Trophoblast cell (in vitro differentiated cells and primary cell): Measurements from ENCODE around the gene SUMO2.
A peak's percentile ranks its signal among the peaks of the same experiment; 100 is the strongest.

Experiments used
- DNase-seq, 2 donors: peaks; one replicate each; pipeline ENCODE4 v3.0.0-alpha.2; 2016
- H2AFZ ChIP-seq: 2 replicates; pipeline ENCODE4 v1.6.1; 2013; ENCODE audit warnings: low read length, moderate library complexity, mild to moderate bottlenecking; ENCODE audit not compliant: insufficient read depth, poor library complexity
- H2AK5ac ChIP-seq: 2 replicates; pipeline ENCODE4 v1.6.1; 2013; ENCODE audit warnings: mild to moderate bottlenecking, low read length
- H2BK120ac ChIP-seq: 2 replicates; pipeline ENCODE4 v1.6.1; 2013; ENCODE audit warnings: low read length, mild to moderate bottlenecking, moderate library complexity; ENCODE audit not compliant: insufficient read depth, poor library complexity
- H2BK12ac ChIP-seq: 2 replicates; pipeline ENCODE4 v1.6.1; 2013; ENCODE audit warnings: mild to moderate bottlenecking, low read length, moderate library complexity
- H2BK5ac ChIP-seq: 2 replicates; pipeline ENCODE4 v1.6.1; 2013; ENCODE audit warnings: low read length, low read depth, moderate library complexity, mild to moderate bottlenecking; ENCODE audit not compliant: poor library complexity
- H3K14ac ChIP-seq: 2 replicates; pipeline ENCODE4 v1.6.1; 2013; ENCODE audit warnings: mild to moderate bottlenecking, low read length
- H3K18ac ChIP-seq: 2 replicates; pipeline ENCODE4 v1.6.1; 2013; ENCODE audit warnings: mild to moderate bottlenecking, low read length
- H3K23ac ChIP-seq: 2 replicates; pipeline ENCODE4 v1.6.1; 2013; ENCODE audit warnings: low read length
- H3K27ac ChIP-seq: 2 replicates; pipeline ENCODE4 v1.5.1; 2013; ENCODE audit warnings: low read depth, mild to moderate bottlenecking, inconsistent platforms, low read length, moderate library complexity
- H3K27me3 ChIP-seq: 2 replicates; pipeline ENCODE4 v1.6.1; 2013; ENCODE audit warnings: inconsistent platforms, mild to moderate bottlenecking, low read length, moderate library complexity; ENCODE audit not compliant: insufficient read depth
- H3K36me3 ChIP-seq, 2 experiments: 1 replicate in 1 of 2; 2 replicates in 1 of 2; pipeline ENCODE4 v1.6.1; 2013; ENCODE audit warnings: low read length in 2 of 2, mild to moderate bottlenecking in 2 of 2, moderate library complexity in 1 of 2; ENCODE audit not compliant: insufficient read depth in 2 of 2, control insufficient read depth in 1 of 2
- H3K4ac ChIP-seq: 2 replicates; pipeline ENCODE4 v1.6.1; 2013; ENCODE audit warnings: low read depth, mild to moderate bottlenecking, low read length, moderate library complexity
- H3K4me1 ChIP-seq, 2 experiments: 1 replicate in 1 of 2; 2 replicates in 1 of 2; pipeline ENCODE4 v1.6.1; 2013; ENCODE audit warnings: low read length in 2 of 2, mild to moderate bottlenecking in 2 of 2, moderate library complexity in 1 of 2; ENCODE audit not compliant: insufficient read depth in 2 of 2, control insufficient read depth in 1 of 2
- H3K4me2 ChIP-seq: 2 replicates; pipeline ENCODE4 v1.6.1; 2013; ENCODE audit warnings: inconsistent platforms, mild to moderate bottlenecking, low read length, moderate library complexity
- H3K4me3 ChIP-seq: 2 replicates; pipeline ENCODE4 v1.5.1; 2013; ENCODE audit warnings: mild to moderate bottlenecking, low read depth, low read length, inconsistent platforms
- H3K79me1 ChIP-seq: one replicate; pipeline ENCODE4 v1.6.1; 2013; ENCODE audit warnings: low read length
- H3K79me2 ChIP-seq: 2 replicates; pipeline ENCODE4 v1.6.1; 2013; ENCODE audit warnings: low read length, mild to moderate bottlenecking; ENCODE audit not compliant: control insufficient read depth, insufficient read depth, poor library complexity
- H3K9ac ChIP-seq: 2 replicates; pipeline ENCODE4 v1.6.1; 2013; ENCODE audit warnings: mild to moderate bottlenecking, low read length
- H3K9me3 ChIP-seq: 2 replicates; pipeline ENCODE4 v1.6.1; 2013; ENCODE audit warnings: low read depth, mild to moderate bottlenecking, control low read depth, inconsistent platforms, low read length; ENCODE audit not compliant: insufficient read depth
- H4K12ac ChIP-seq: 2 replicates; pipeline ENCODE4 v1.6.1; 2013; ENCODE audit warnings: low read depth, mild to moderate bottlenecking, low read length, moderate library complexity
- H4K8ac ChIP-seq: 2 replicates; pipeline ENCODE4 v1.6.1; 2013; ENCODE audit warnings: low read depth, mild to moderate bottlenecking, low read length, moderate library complexity
- H4K91ac ChIP-seq: one replicate; pipeline ENCODE4 v1.6.1; 2013; ENCODE audit warnings: low read depth, mild to moderate bottlenecking, low read length, moderate library complexity
- WGBS: extraction: QIAGEN DNeasy Blood & Tissue Kit; methylation state at CpG from one replicate; pipeline ENCODE4 v1.1.7; 2013; ENCODE audit warnings: missing lambda C conversion rate; ENCODE audit not compliant: insufficient read length, insufficient coverage; ENCODE audit errors: extremely low coverage; 5-methylcytosine and 5-hydroxymethylcytosine counted together

SUMO2 gene

DNA sequence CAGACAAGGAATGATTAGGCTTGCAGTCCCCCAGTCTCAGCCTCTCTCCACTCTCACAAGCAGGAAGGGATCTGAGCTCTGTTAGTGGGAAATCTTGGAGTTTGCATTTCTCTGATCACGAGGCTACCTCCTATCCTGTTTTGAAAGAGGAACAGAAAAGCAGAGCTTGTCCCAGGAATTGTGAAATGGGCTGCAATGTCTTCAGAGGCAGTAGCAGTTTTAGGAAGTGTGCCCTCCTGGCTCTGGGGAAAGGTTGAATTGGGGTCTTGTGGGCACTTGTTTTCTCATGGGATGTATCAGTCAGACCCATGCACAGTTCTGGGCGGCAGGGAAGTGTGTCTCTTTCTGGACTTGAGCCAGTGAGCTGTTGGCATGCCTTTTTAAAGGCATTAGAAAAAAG is 45.5 kb upstream of the SUMO2 start:
- no peaks in the 10 kb centered on the region for H3K4me1 ChIP-seq
- H4K91ac ChIP-seq, result no peak overlapping the region
- H3K79me1 ChIP-seq, result no peaks in the 10 kb centered on the region
- no peak overlapping the region for H2AK5ac ChIP-seq
- no peak overlapping the region for H3K4me2 ChIP-seq
- H2BK120ac ChIP-seq, result no peak overlapping the region
- H3K23ac ChIP-seq, result no peak overlapping the region
- no peak overlapping the region for H3K18ac ChIP-seq
- no peak overlapping the region for H3K4ac ChIP-seq
- H2BK5ac ChIP-seq, result no peak overlapping the region
- WGBS, result no CpG with 5 or more reads among the region's 2 CpGs
- no peak overlapping the region for H3K27ac ChIP-seq
- H3K79me2 ChIP-seq, result no peaks in the 10 kb centered on the region
- peak in 1 of 2 donors; percentile 37 for DNase-seq
- H3K4me3 ChIP-seq, result no peak overlapping the region
- H2BK12ac ChIP-seq, result no peak overlapping the region
- H4K8ac ChIP-seq, result no peak overlapping the region
- no peak overlapping the region for H2AFZ ChIP-seq
- H3K14ac ChIP-seq, result no peak overlapping the region
- H3K36me3 ChIP-seq, result peaks cover 66 to 73% of the 10 kb centered on the region in 2 experiments
- no peak overlapping the region for H3K9ac ChIP-seq
- H4K12ac ChIP-seq, result no peak overlapping the region
- H3K9me3 ChIP-seq, result no peaks in the 10 kb centered on the region
- no peaks in the 10 kb centered on the region for H3K27me3 ChIP-seq

DNA sequence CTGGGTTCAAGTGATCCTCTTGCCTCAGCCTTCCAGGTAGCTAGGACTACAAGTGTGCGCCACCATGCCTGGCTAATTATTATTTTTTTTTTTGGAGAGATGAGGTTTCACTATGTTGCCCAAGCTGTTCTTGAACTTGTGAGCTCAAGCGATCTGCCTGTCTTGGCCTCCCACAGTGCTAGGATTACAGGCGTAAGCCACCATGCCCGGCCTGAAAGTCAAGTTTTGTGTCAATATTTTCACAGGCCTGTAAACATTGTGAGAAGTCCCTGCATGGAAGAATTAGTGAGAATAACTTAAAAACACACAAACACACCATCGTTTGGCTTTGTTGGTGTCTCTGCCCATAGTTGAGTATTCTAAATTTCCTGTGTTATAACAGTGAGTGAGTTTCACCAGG is 45.0 kb upstream of the SUMO2 start:
- H4K12ac ChIP-seq, result no peak overlapping the region
- no peak for DNase-seq
- H2BK5ac ChIP-seq, result no peak overlapping the region
- no peak overlapping the region for H3K27ac ChIP-seq
- no peak overlapping the region for H3K9ac ChIP-seq
- no peak overlapping the region for H3K14ac ChIP-seq
- no peak overlapping the region for H4K91ac ChIP-seq
- H3K27me3 ChIP-seq, result no peaks in the 10 kb centered on the region
- no peak overlapping the region for H3K4me3 ChIP-seq
- H3K9me3 ChIP-seq, result no peaks in the 10 kb centered on the region
- no peak overlapping the region for H3K23ac ChIP-seq
- H2BK12ac ChIP-seq, result no peak overlapping the region
- no CpG with 5 or more reads among the region's 5 CpGs for WGBS
- no peak overlapping the region for H3K4ac ChIP-seq
- no peaks in the 10 kb centered on the region for H3K79me2 ChIP-seq
- no peak overlapping the region for H3K4me2 ChIP-seq
- H3K18ac ChIP-seq, result no peak overlapping the region
- H3K4me1 ChIP-seq, result no peaks in the 10 kb centered on the region
- H2AK5ac ChIP-seq, result no peak overlapping the region
- no peak overlapping the region for H4K8ac ChIP-seq
- H2AFZ ChIP-seq, result no peak overlapping the region
- H2BK120ac ChIP-seq, result no peak overlapping the region
- H3K79me1 ChIP-seq, result no peaks in the 10 kb centered on the region
- peaks cover 62 to 69% of the 10 kb centered on the region in 2 experiments for H3K36me3 ChIP-seq

- Histone ChIP-seq H3K79me2 (no peaks in the 10 kb centered on the region), H3K36me3 (peaks cover 40 to 52% of the 10 kb centered on the region in 2 experiments), H3K14ac (no peak overlapping the region), H3K4me2 (no peak overlapping the region), H4K91ac (no peak overlapping the region), H3K79me1 (no peaks in the 10 kb centered on the region), H2BK5ac (no peak overlapping the region), H4K12ac (no peak overlapping the region), H3K18ac (no peak overlapping the region), H2BK120ac (no peak overlapping the region), H4K8ac (no peak overlapping the region), H3K9ac (no peak overlapping the region), H2AFZ (no peak overlapping the region), H3K4ac (no peak overlapping the region), H3K27ac (no peak overlapping the region), H3K27me3 (no peaks in the 10 kb centered on the region), H3K4me1 (no peaks in the 10 kb centered on the region), H3K9me3 (no peaks in the 10 kb centered on the region), H2AK5ac (no peak overlapping the region), H3K4me3 (no peak overlapping the region), H2BK12ac (no peak overlapping the region), H3K23ac (no peak overlapping the region)
- no CpG with 5 or more reads among the region's 14 CpGs for WGBS
- no peak for DNase-seq
Observed at GRCh38 chr17:75225016-75225415, 42.3 kb upstream of the SUMO2 start.

DNA sequence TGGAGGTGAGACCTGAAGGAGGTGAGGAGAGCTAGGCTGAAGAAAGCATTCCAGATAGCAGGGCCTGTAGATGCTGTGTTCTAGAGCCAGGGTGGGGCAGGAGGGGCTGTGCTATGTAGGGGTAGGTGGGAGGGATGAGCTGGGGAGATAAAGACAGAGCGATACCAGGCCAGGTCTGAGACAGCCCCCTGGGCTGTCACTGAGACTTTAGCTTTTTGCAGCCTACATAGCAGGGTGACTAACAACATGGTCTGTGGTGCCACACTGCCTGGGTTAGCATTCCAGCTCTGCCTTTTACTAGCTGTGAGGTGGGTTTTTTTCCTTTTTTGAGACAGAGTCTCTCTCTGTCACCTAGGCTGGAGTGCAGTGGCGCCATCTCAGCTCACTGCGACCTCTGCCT is 37.1 kb upstream of the SUMO2 start:
- DNase-seq, result no peak
- Histone ChIP-seq H2BK5ac (no peak overlapping the region), H3K14ac (no peak overlapping the region), H4K12ac (no peak overlapping the region), H3K36me3 (peaks cover 31 to 58% of the 10 kb centered on the region in 2 experiments), H3K18ac (no peak overlapping the region), H4K8ac (no peak overlapping the region), H4K91ac (no peak overlapping the region), H2AFZ (no peak overlapping the region), H3K79me2 (no peaks in the 10 kb centered on the region), H3K79me1 (no peaks in the 10 kb centered on the region), H2AK5ac (no peak overlapping the region), H3K4ac (no peak overlapping the region), H2BK120ac (no peak overlapping the region), H3K4me2 (no peak overlapping the region), H3K4me3 (no peak overlapping the region), H3K27me3 (no peaks in the 10 kb centered on the region), H3K9ac (no peak overlapping the region), H3K23ac (no peak overlapping the region), H2BK12ac (no peak overlapping the region), H3K27ac (no peak overlapping the region), H3K9me3 (no peaks in the 10 kb centered on the region), H3K4me1 (no peaks in the 10 kb centered on the region)
- no CpG with 5 or more reads among the region's 3 CpGs for WGBS
